ENCODE results near the gene ROCK1. TPM values are rescaled to one million over a fixed set of nuclear protein-coding genes. Genes with fewer than 3 reads are reported as not detected.
"Not testable (repeated sequence)": the region's sequence is repeated elsewhere in the genome, so short reads cannot be mapped to it uniquely, and the experiment has no call there.

Gene ROCK1
- total RNA-seq, result 10 to 100 TPM; 35.8 to 36.7 TPM
- long read RNA-seq, partial matches to known transcripts, result 59 of 63 reads
- long read RNA-seq, other reads (novel, unspliced or antisense), result 4 of 63 reads

GRCh38 chr18:21111346-21112139 is at the start of gene ROCK1:
Gene ROCK1, minus strand, starts transcription at chr18:21111813. Its CDS starts 903 bp downstream, at chr18:21110910.
- peak; percentile 90 for ATAC-seq
- intact Hi-C loops (cut with DNase I, micrococcal nuclease), result no loop called here
- peak; percentile 98 to 99 for DNase-seq

- DNase-seq, result no peak
- intact Hi-C loops (cut with DNase I, micrococcal nuclease), result no loop called here
- no peak for ATAC-seq
Observed at GRCh38 chr18:21155443-21155842, 43.8 kb upstream of the ROCK1 start.

DNA sequence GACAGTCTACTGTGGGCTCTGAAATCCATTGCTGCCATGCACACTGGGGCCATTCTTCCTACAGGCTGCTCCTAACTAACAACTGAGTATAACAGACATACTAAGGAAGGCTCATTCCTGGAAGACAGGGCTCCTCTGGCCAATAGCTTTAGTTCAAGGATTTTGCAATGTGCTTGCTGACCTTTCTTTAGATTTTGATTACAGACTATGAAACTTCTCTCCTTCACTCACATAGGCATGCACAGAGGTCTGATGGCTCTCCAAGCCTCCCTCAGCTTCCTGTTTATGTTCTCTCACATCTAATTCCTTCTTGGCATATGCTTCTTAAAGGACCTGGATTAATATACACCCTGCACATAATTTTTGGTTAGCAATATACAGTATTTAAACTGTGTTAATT is 34.4 kb upstream of the ROCK1 start:
- intact Hi-C loops (cut with DNase I, micrococcal nuclease), result no loop called here
- no peak for ATAC-seq
- no peak for DNase-seq

DNA sequence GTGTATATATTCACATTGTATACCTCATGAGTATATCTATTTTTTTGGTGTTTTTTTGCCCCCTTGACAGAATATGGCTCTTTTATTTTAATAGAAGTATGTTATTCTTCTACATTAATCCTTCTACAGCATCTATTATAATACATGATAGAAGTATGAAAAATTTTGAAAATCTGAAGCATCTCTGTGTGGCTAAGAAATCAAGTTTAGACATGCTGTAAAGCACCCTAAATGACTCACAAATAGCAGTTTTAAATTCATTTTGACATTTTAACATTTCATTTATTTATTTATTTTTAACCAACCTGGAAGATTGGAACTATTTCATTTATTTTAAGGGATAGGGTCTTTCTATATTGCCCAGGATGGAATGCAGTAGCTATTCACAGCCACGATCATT is 33.8 kb upstream of the ROCK1 start:
- no peak for DNase-seq
- intact Hi-C loops (cut with DNase I, micrococcal nuclease), result no loop called here
- no peak for ATAC-seq

DNA sequence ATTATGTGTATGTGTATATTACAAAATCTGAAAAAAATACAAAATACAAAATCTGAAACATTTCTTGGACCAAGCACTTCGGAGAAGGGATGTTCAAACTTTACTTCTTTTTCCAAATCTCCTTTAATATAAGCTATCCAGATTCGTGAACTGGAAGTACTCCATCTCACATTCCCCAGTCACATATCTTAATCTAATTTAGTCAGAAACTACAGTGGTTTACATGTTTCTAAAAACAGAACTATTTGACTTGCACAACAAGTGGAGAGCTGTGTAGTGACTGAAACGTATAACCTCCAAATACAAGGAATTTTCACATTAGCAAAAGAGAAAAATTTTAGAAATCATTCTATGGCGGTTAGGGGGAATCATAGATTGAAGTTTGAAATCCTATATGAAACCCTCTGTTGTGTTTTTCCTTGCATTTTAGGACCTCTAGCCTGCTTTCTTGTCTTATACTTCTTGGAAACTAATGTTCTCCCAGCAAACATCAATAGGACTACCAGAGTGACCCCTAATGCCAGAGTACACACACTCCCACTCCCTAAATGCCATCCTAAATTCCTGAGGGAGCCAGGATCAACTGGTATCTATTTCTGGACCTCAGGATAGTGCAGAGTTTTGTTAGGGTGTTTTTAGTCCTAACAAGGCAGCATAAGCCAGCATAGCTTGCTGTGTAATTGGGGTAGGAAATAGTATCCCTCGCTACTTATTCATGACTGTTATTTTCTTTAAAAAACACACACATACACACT is 30.2 kb upstream of the ROCK1 start:
- intact Hi-C loops (cut with DNase I, micrococcal nuclease), result no loop called here
- DNase-seq (no peak), ATAC-seq (no peak)

DNA sequence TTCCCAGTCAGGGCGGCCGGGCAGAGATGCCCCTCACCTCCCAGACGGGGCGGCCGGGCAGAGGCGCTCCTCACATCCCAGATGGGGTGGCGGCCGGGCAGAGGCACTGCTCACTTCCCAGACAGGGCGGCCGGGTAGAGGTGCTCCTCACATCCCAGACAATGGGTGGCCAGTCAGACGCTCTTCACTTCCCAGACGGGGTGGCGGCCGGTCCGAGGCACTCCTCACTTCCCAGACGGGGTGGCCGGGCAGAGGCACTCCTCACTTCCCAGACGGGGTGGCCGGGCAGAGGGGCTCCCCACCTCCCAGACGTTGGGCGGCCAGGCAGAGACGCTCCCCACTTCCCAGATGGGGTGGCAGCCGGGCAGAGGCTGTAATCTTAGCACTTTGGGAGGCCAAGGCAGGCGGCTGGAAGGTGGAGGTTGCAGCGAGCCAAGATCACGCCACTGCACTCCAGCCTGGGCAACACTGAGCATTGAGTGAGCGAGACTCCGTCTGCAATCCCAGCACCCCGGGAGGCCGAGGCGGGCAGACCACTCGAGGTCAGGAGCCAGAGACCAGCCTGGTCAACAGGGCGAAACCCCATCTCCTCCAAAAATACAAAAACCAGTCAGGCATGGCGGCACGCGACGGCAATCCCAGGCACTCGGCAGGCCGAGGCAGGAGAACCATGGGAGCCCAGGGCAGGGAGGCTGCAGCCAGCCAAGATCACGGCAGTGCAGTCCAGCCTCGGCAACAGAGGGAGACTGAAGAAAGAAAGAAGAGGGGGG is 26.3 kb upstream of the ROCK1 start:
- ATAC-seq; intact Hi-C loops (cut with DNase I, micrococcal nuclease): not testable (repeated sequence)

GRCh38 chr18:21134895-21135294 is 23.3 kb upstream of the ROCK1 start:
- intact Hi-C loops (cut with DNase I, micrococcal nuclease), result no loop called here
- no peak for DNase-seq
- ATAC-seq, result peak; percentile 55

More for the DNA sequence above, 26.3 kb upstream of the ROCK1 start:
- not testable (repeated sequence) for DNase-seq

GRCh38 chr18:21132398-21132918 is 20.8 kb upstream of the ROCK1 start:
- intact Hi-C loops (cut with DNase I, micrococcal nuclease), result no loop called here
- ATAC-seq (no peak), DNase-seq (no peak)

GRCh38 chr18:21131698-21132227 is 20.1 kb upstream of the ROCK1 start:
- no peak for DNase-seq
- ATAC-seq, result no peak
- intact Hi-C loops (cut with DNase I, micrococcal nuclease), result no loop called here

GRCh38 chr18:21129566-21130216 is 18.1 kb upstream of the ROCK1 start:
- intact Hi-C loops (cut with DNase I, micrococcal nuclease), result no loop called here
- ATAC-seq, result no peak
- DNase-seq, result no peak

GRCh38 chr18:21123290-21123926 is 11.8 kb upstream of the ROCK1 start:
- no peak for ATAC-seq
- intact Hi-C loops (cut with DNase I, micrococcal nuclease), result no loop called here
- DNase-seq, result no peak

DNA sequence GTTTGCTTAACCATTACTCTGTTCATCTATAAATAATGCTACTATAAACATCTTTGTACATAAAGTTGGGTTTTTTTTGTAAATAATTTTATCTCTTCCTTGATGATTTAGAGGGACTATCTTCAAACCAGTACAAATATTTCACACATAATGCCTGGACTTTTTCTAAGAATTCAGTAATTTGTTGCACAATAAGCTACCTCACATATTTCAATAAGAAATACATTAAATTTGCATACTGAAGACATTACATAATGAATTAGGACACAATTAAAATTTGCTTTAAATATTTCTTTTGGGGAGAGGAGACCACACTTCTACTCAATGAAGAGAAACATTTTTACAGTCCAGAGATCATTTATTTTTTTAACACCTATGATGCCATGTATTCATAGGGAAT is 7.2 kb upstream of the ROCK1 start:
- intact Hi-C loops (cut with DNase I, micrococcal nuclease), result no loop called here
- no peak for DNase-seq
- ATAC-seq, result no peak

GRCh38 chr18:21117409-21118131 is 6.0 kb upstream of the ROCK1 start:
- intact Hi-C loops (cut with DNase I, micrococcal nuclease), result no loop called here
- ATAC-seq, result no peak
- no peak for DNase-seq

GRCh38 chr18:21115519-21116411 is 4.2 kb upstream of the ROCK1 start:
- intact Hi-C loops (cut with DNase I, micrococcal nuclease), result no loop called here
- DNase-seq, result no peak
- no peak for ATAC-seq

DNA sequence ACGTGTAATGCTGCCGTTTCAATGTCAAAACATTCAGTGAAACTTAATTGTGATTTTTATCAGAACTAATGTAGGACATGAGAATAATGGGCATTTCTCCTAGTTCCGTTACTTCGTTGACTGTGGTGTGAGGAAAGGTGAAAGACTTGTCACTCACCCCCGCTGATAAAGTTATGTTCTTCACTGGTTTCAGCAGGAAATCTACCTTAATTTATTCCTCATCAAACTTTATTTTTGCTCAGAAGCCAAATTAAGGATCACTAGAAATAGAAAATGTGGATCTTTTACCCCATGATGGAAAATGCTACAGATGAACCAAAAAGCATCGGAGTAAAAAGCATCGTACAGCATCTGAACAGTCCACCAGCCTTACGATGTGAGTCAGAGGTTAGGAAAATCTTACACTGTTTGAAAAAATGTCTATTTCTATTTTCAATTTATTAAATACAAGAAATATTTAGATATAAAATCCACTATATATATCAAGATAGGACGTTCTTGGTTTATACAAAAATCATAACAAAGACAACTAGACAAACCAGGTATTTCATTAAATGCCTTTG is 1.0 kb upstream of the ROCK1 start:
- ATAC-seq, result no peak
- no peak for DNase-seq
- intact Hi-C loops (cut with DNase I, micrococcal nuclease), result no loop called here

- intact Hi-C loops (cut with DNase I, micrococcal nuclease), result no loop called here
- DNase-seq (peak in 1 of 2 donors; percentile 74), ATAC-seq (peak; percentile 53)
Observed at GRCh38 chr18:21112140-21112473, 494 bp upstream of the ROCK1 start.
